GM23338 (cell line): ENCODE results near the gene WSB2. TPM values are rescaled to one million over a fixed set of nuclear protein-coding genes. Genes with fewer than 3 reads are reported as not detected.

ENCODE experiments used
- ATAC-seq: fragments of 200-7000 bp; cut with Tn5 transposase; 3 replicates; pipeline ENCODE4 v1.9.1; 2020
- DNase-seq: peaks from one replicate; pipeline ENCODE4 v3.0.0-alpha.2; 2015; ENCODE audit warnings: low spot score
- H2AFZ ChIP-seq: fragments of 200-600 bp; sonication (generic); 2 replicates; pipeline ENCODE4 v1.8.0; 2016; ENCODE audit warnings: antibody characterized with exemption, mild to moderate bottlenecking, moderate library complexity
- H3F3A ChIP-seq: fragments of 200-600 bp; sonication (generic); replicated peaks from 2 replicates; pipeline ENCODE4 v1.8.0; 2017; ENCODE audit warnings: antibody characterized with exemption, mixed run types, low read depth
- H3K27ac ChIP-seq: fragments of 200-600 bp; sonication (generic); 2 replicates; pipeline ENCODE4 v1.6.1; 2016; ENCODE audit warnings: low read depth
- H3K27me3 ChIP-seq: fragments of 200-600 bp; sonication (generic); 2 replicates; pipeline ENCODE4 v1.8.0; 2016; ENCODE audit warnings: mild to moderate bottlenecking, mixed run types, moderate library complexity; ENCODE audit not compliant: insufficient read depth
- H3K36me3 ChIP-seq: fragments of 200-600 bp; sonication (generic); 2 replicates; pipeline ENCODE4 v1.8.0; 2016; ENCODE audit warnings: mild to moderate bottlenecking; ENCODE audit not compliant: insufficient read depth
- H3K4me1 ChIP-seq: fragments of 200-600 bp; sonication (generic); 2 replicates; pipeline ENCODE4 v1.8.0; 2016; ENCODE audit warnings: mild to moderate bottlenecking, moderate library complexity; ENCODE audit not compliant: insufficient read depth
- H3K4me2 ChIP-seq: fragments of 200-600 bp; sonication (generic); 2 replicates; pipeline ENCODE4 v1.7.1; 2017; ENCODE audit warnings: mixed run types
- H3K4me3 ChIP-seq: fragments of 200-600 bp; sonication (generic); 2 replicates; pipeline ENCODE4 v1.6.1; 2016; ENCODE audit warnings: mixed run types
- H3K79me2 ChIP-seq: fragments of 200-600 bp; sonication (generic); replicated peaks from 2 replicates; pipeline ENCODE4 v1.8.0; 2017; ENCODE audit warnings: mild to moderate bottlenecking; ENCODE audit not compliant: insufficient read depth
- H3K9me2 ChIP-seq: fragments of 200-600 bp; sonication (generic); 2 replicates; pipeline ENCODE4 v1.8.0; 2017; ENCODE audit not compliant: insufficient read depth
- H4K20me1 ChIP-seq: fragments of 200-600 bp; sonication (generic); replicated peaks from 2 replicates; pipeline ENCODE4 v1.8.0; 2017; ENCODE audit warnings: mild to moderate bottlenecking; ENCODE audit not compliant: insufficient read depth
- H3K27ac Mint-ChIP-seq: 2 replicates; pipeline ENCODE4 v1.8.0; 2020; ENCODE audit warnings: inconsistent platforms, mild to moderate bottlenecking, moderate library complexity, mixed read lengths
- H3K27me3 Mint-ChIP-seq: 3 replicates; pipeline ENCODE4 v1.8.0; 2022; ENCODE audit warnings: low read depth, mild to moderate bottlenecking, moderate library complexity, mixed read lengths, inconsistent platforms; ENCODE audit not compliant: insufficient read depth, poor library complexity
- H3K36me3 Mint-ChIP-seq: 3 replicates; pipeline ENCODE4 v1.8.0; 2021; ENCODE audit warnings: low read depth, mild to moderate bottlenecking, inconsistent platforms, moderate library complexity, mixed read lengths
- H3K4me1 Mint-ChIP-seq: 3 replicates; pipeline ENCODE4 v1.8.0; 2020; ENCODE audit warnings: mild to moderate bottlenecking, inconsistent platforms, mixed read lengths
- H3K4me3 Mint-ChIP-seq: 3 replicates; pipeline ENCODE4 v1.8.0; 2021; ENCODE audit warnings: moderate library complexity, mild to moderate bottlenecking, inconsistent platforms, mixed read lengths
- H3K9me3 Mint-ChIP-seq: 3 replicates; pipeline ENCODE4 v1.8.0; 2020; ENCODE audit warnings: moderate library complexity, mild to moderate bottlenecking, inconsistent platforms, mixed read lengths
- ETS1 ChIP-seq: IDR thresholded peaks from 2 replicates; pipeline ENCODE4 v1.6.1; 2016; ENCODE audit warnings: antibody characterized with exemption
- EZH2phosphoT487 ChIP-seq: fragments of 200-600 bp; sonication (generic); IDR thresholded peaks from one replicate; pipeline ENCODE4 v1.8.1; 2018; ENCODE audit warnings: antibody characterized with exemption; ENCODE audit not compliant: unreplicated experiment
- JUNB ChIP-seq: IDR thresholded peaks from one replicate; pipeline ENCODE4 v1.6.1; 2016; ENCODE audit warnings: antibody characterized with exemption; ENCODE audit not compliant: unreplicated experiment
- NANOG ChIP-seq: IDR thresholded peaks from 2 replicates; pipeline ENCODE4 v1.6.1; 2016; ENCODE audit warnings: antibody characterized with exemption, borderline replicate concordance
- POLR2AphosphoS5 ChIP-seq: IDR thresholded peaks from 2 replicates; pipeline ENCODE4 v1.6.1; 2016; ENCODE audit warnings: antibody characterized with exemption, low read depth
- STAT1 ChIP-seq: IDR thresholded peaks from one replicate; pipeline ENCODE4 v1.6.1; 2016; ENCODE audit warnings: antibody characterized with exemption; ENCODE audit not compliant: unreplicated experiment
- ZNF331 ChIP-seq: fragments of 250-450 bp; sonication (Bioruptor Pico); IDR thresholded peaks from 2 replicates; pipeline ENCODE4 v1.5.0; 2020; ENCODE audit warnings: low read depth, mild to moderate bottlenecking, moderate library complexity
- polyA plus RNA-seq: library from polyadenylated mRNA; unstranded; fragments of >200 nt; fragmentation: Nextera tagmentation; extraction: Ambion mirVana; gene quantifications from 2 replicates; pipeline ENCODE4 v1.2.1, GENCODE V29; 2016
- total RNA-seq: library from RNA; depleted of rRNA; stranded (reverse); fragments of >200 nt; shearing (Covaris generic); gene quantifications from 2 replicates; pipeline ENCODE4 v1.2.3, GENCODE V29; 2014
- TF ChIP-seq, protein P1 (sequence below): IDR thresholded peaks from one replicate; pipeline ENCODE4 v1.6.1; 2018; ENCODE audit warnings: antibody characterized with exemption; ENCODE audit not compliant: unreplicated experiment
- TF ChIP-seq, protein P2 (sequence below), 2 experiments: fragments of 200-600 bp in 1 of 2; sonication (generic) in 1 of 2; conservative IDR thresholded peaks; 2 replicates each; pipeline versions ENCODE4 v1.5.1 to v1.6.1; 2016 to 2017; ENCODE audit warnings: antibody characterized with exemption in 2 of 2, low read depth in 2 of 2, mild to moderate bottlenecking in 2 of 2, moderate library complexity in 1 of 2
- TF ChIP-seq, protein P3 (sequence below): fragments of 250-450 bp; sonication (Bioruptor Pico); IDR thresholded peaks from 2 replicates; pipeline ENCODE4 v1.5.0; 2020; ENCODE audit warnings: mild to moderate bottlenecking, moderate library complexity

The WSB2 gene
- total and polyA plus RNA-seq, 2 experiments from 2014 or later = 36.6 to 60.8 TPM

DNA sequence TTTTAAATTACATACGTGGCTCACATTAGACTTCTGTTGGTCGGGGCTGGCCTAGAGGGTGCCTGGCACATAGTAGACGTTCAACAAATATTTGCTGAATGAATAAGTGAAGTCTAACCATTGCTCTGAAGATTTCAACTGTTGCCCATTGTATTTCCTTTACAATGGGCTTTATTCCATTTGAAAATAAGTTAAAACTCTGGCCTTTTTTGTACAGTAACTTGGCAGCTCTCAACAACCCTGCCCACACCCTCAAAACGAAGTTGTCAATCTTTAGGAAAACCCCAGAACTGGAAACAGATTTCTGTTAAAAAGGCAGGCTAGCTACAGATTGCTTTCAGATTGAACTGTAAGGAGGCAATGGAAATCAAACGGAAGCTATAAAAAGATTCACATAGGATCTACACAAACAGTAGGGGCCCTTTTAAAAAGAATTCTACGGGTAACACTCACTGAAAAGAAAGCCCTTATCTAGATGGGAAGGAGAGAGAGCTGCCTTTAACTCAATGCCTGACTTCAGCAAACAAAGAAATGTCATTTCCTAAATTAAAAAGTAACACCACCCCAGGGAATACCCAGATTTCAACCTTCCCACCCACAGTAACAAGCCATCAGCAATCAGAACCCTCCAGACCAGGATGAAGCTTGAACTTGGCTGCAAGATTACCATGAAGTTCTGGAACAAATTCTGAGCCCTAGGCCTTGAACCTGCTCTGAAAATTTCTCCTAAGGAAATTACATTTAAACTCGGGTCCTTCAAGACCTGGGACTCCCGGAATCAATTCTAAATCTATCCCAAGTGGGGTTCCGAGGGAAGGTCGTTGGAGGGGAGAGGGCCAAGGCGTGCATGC lies 1.4 kb downstream of the WSB2 start:
- peak; percentile 27 for DNase-seq
- Mint-ChIP-seq H3K4me3 (peak overlapping the region; percentile 80), H3K4me1 (peaks cover 42% of the 10 kb centered on the region), H3K36me3 (peaks cover 14% of the 10 kb centered on the region), H3K9me3 (peaks cover 4% of the 10 kb centered on the region; the same call in 1 of the 3 replicates), H3K27me3 (peaks cover 26% of the 10 kb centered on the region), H3K27ac (peak overlapping the region; percentile 51; the same call in 1 of the 2 replicates)
- Histone ChIP-seq H3K4me1 (peaks cover 28% of the 10 kb centered on the region), H3K36me3 (no peaks in the 10 kb centered on the region), H3K27me3 (no peaks in the 10 kb centered on the region), H3K4me3 (peak overlapping the region; percentile 77), H3K4me2 (peak overlapping the region; percentile 97), H3K79me2 (peaks cover 46% of the 10 kb centered on the region), H3F3A (peaks cover 26% of the 10 kb centered on the region), H2AFZ (no peak overlapping the region), H4K20me1 (peaks cover 12% of the 10 kb centered on the region; the same call in 1 of the 2 replicates), H3K9me2 (no peaks in the 10 kb centered on the region), H3K27ac (peak overlapping the region; percentile 71)
- no peak for TF ChIP-seq STAT1
- TF ChIP-seq, protein P1, sequence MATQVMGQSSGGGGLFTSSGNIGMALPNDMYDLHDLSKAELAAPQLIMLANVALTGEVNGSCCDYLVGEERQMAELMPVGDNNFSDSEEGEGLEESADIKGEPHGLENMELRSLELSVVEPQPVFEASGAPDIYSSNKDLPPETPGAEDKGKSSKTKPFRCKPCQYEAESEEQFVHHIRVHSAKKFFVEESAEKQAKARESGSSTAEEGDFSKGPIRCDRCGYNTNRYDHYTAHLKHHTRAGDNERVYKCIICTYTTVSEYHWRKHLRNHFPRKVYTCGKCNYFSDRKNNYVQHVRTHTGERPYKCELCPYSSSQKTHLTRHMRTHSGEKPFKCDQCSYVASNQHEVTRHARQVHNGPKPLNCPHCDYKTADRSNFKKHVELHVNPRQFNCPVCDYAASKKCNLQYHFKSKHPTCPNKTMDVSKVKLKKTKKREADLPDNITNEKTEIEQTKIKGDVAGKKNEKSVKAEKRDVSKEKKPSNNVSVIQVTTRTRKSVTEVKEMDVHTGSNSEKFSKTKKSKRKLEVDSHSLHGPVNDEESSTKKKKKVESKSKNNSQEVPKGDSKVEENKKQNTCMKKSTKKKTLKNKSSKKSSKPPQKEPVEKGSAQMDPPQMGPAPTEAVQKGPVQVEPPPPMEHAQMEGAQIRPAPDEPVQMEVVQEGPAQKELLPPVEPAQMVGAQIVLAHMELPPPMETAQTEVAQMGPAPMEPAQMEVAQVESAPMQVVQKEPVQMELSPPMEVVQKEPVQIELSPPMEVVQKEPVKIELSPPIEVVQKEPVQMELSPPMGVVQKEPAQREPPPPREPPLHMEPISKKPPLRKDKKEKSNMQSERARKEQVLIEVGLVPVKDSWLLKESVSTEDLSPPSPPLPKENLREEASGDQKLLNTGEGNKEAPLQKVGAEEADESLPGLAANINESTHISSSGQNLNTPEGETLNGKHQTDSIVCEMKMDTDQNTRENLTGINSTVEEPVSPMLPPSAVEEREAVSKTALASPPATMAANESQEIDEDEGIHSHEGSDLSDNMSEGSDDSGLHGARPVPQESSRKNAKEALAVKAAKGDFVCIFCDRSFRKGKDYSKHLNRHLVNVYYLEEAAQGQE = no peak
- TF ChIP-seq, protein P2, sequence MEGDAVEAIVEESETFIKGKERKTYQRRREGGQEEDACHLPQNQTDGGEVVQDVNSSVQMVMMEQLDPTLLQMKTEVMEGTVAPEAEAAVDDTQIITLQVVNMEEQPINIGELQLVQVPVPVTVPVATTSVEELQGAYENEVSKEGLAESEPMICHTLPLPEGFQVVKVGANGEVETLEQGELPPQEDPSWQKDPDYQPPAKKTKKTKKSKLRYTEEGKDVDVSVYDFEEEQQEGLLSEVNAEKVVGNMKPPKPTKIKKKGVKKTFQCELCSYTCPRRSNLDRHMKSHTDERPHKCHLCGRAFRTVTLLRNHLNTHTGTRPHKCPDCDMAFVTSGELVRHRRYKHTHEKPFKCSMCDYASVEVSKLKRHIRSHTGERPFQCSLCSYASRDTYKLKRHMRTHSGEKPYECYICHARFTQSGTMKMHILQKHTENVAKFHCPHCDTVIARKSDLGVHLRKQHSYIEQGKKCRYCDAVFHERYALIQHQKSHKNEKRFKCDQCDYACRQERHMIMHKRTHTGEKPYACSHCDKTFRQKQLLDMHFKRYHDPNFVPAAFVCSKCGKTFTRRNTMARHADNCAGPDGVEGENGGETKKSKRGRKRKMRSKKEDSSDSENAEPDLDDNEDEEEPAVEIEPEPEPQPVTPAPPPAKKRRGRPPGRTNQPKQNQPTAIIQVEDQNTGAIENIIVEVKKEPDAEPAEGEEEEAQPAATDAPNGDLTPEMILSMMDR (conservative IDR thresholded peaks at IDR 0.05; ENCODE audit: low read depth in 2 of 2) = no peak
- no peak for TF ChIP-seq ETS1
- TF ChIP-seq, protein P3, sequence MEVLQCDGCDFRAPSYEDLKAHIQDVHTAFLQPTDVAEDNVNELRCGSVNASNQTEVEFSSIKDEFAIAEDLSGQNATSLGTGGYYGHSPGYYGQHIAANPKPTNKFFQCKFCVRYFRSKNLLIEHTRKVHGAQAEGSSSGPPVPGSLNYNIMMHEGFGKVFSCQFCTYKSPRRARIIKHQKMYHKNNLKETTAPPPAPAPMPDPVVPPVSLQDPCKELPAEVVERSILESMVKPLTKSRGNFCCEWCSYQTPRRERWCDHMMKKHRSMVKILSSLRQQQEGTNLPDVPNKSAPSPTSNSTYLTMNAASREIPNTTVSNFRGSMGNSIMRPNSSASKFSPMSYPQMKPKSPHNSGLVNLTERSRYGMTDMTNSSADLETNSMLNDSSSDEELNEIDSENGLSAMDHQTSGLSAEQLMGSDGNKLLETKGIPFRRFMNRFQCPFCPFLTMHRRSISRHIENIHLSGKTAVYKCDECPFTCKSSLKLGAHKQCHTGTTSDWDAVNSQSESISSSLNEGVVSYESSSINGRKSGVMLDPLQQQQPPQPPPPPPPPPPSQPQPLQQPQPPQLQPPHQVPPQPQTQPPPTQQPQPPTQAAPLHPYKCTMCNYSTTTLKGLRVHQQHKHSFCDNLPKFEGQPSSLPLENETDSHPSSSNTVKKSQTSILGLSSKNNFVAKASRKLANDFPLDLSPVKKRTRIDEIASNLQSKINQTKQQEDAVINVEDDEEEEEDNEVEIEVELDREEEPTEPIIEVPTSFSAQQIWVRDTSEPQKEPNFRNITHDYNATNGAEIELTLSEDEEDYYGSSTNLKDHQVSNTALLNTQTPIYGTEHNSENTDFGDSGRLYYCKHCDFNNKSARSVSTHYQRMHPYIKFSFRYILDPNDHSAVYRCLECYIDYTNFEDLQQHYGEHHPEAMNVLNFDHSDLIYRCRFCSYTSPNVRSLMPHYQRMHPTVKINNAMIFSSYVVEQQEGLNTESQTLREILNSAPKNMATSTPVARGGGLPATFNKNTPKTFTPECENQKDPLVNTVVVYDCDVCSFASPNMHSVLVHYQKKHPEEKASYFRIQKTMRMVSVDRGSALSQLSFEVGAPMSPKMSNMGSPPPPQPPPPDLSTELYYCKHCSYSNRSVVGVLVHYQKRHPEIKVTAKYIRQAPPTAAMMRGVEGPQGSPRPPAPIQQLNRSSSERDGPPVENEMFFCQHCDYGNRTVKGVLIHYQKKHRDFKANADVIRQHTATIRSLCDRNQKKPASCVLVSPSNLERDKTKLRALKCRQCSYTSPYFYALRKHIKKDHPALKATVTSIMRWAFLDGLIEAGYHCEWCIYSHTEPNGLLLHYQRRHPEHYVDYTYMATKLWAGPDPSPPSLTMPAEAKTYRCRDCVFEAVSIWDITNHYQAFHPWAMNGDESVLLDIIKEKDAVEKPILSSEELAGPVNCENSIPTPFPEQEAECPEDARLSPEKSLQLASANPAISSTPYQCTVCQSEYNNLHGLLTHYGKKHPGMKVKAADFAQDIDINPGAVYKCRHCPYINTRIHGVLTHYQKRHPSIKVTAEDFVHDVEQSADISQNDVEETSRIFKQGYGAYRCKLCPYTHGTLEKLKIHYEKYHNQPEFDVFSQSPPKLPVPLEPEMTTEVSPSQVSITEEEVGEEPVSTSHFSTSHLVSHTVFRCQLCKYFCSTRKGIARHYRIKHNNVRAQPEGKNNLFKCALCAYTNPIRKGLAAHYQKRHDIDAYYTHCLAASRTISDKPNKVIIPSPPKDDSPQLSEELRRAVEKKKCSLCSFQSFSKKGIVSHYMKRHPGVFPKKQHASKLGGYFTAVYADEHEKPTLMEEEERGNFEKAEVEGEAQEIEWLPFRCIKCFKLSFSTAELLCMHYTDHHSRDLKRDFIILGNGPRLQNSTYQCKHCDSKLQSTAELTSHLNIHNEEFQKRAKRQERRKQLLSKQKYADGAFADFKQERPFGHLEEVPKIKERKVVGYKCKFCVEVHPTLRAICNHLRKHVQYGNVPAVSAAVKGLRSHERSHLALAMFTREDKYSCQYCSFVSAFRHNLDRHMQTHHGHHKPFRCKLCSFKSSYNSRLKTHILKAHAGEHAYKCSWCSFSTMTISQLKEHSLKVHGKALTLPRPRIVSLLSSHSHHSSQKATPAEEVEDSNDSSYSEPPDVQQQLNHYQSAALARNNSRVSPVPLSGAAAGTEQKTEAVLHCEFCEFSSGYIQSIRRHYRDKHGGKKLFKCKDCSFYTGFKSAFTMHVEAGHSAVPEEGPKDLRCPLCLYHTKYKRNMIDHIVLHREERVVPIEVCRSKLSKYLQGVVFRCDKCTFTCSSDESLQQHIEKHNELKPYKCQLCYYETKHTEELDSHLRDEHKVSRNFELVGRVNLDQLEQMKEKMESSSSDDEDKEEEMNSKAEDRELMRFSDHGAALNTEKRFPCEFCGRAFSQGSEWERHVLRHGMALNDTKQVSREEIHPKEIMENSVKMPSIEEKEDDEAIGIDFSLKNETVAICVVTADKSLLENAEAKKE (CRISPR knock-in tag) = no peak
- no peak for TF ChIP-seq POLR2AphosphoS5
- no peak for TF ChIP-seq JUNB
- no peak for TF ChIP-seq NANOG
- no peak for TF ChIP-seq EZH2phosphoT487
- TF ChIP-seq ZNF331 (CRISPR knock-in tag) = no peak
- ATAC-seq = no peak
